Measurements from ENCODE around the gene PRR16. TPM values are rescaled to one million over a fixed set of nuclear protein-coding genes. Genes with fewer than 3 reads are reported as not detected.

The PRR16 gene
- total RNA-seq, 4 donors from 2014 or later, result 1.8 to 3.9 (median 2.8) TPM; not detected in 1

GRCh38 chr5:120447706-120448239 is 16.3 kb upstream of the PRR16 start:
- no peak for DNase-seq (ENCODE audit: low spot score in 2 of 2)
- 43 to 85% methylated on average over 1 of the region's 1 CpG for WGBS, 2 donors
- TF ChIP-seq CTCF (IDR thresholded peaks at IDR 0.05) (no peak), POLR2A (IDR thresholded peaks at IDR 0.05) (no peak)
- H3K4me3 ChIP-seq (ENCODE audit: low read depth, poor library complexity, severe bottlenecking), result no peak overlapping the region
- intact Hi-C loops (cut with DNase I; ENCODE audit: low total_unique reads), result no loop called here

- WGBS, 2 donors, result 83 to 84% methylated on average over 3 of the region's 3 CpGs
- no peak for DNase-seq (ENCODE audit: low spot score in 2 of 2)
- H3K4me3 ChIP-seq (ENCODE audit: low read depth, poor library complexity, severe bottlenecking), result no peak overlapping the region
- TF ChIP-seq POLR2A (IDR thresholded peaks at IDR 0.05) (no peak), CTCF (IDR thresholded peaks at IDR 0.05) (no peak)
- intact Hi-C loops (cut with DNase I; ENCODE audit: low total_unique reads), result no loop called here
Observed at GRCh38 chr5:120449501-120449900, 14.6 kb upstream of the PRR16 start.

- intact Hi-C loops (cut with DNase I; ENCODE audit: low total_unique reads), result no loop called here
- no peak overlapping the region for H3K4me3 ChIP-seq (ENCODE audit: low read depth, poor library complexity, severe bottlenecking)
- TF ChIP-seq CTCF (IDR thresholded peaks at IDR 0.05), result no peak
- TF ChIP-seq POLR2A (IDR thresholded peaks at IDR 0.05), result no peak
- 87 to 95% methylated on average over 3 to 5 of the region's 5 CpGs for WGBS, 2 donors
- no peak for DNase-seq (ENCODE audit: low spot score in 2 of 2)
Observed at GRCh38 chr5:120450910-120451309, 13.2 kb upstream of the PRR16 start.

GRCh38 chr5:120451445-120451844 is 12.7 kb upstream of the PRR16 start:
- no peak for DNase-seq (ENCODE audit: low spot score in 2 of 2)
- H3K4me3 ChIP-seq (ENCODE audit: low read depth, poor library complexity, severe bottlenecking), result no peak overlapping the region
- WGBS, 2 donors, result 93 to 97% methylated on average over 6 to 7 of the region's 9 CpGs
- intact Hi-C loops (cut with DNase I; ENCODE audit: low total_unique reads), result no loop called here
- TF ChIP-seq POLR2A (IDR thresholded peaks at IDR 0.05) (no peak), CTCF (IDR thresholded peaks at IDR 0.05) (no peak)

- H3K4me3 ChIP-seq (ENCODE audit: low read depth, poor library complexity, severe bottlenecking), result no peak overlapping the region
- no peak for DNase-seq (ENCODE audit: low spot score in 2 of 2)
- TF ChIP-seq CTCF (IDR thresholded peaks at IDR 0.05) (no peak), POLR2A (IDR thresholded peaks at IDR 0.05) (no peak)
- WGBS, 2 donors, result 49 to 66% methylated on average over 1 of the region's 1 CpG
- intact Hi-C loops (cut with DNase I; ENCODE audit: low total_unique reads), result no loop called here
Observed at GRCh38 chr5:120452471-120452870, 11.6 kb upstream of the PRR16 start.

All from lower leg skin (tissue), 4 donors.